Measurements from ENCODE around the gene CPXM2. TPM values are rescaled to one million over a fixed set of nuclear protein-coding genes. Genes with fewer than 3 reads are reported as not detected.
"Not testable (repeated sequence)": the region's sequence is repeated elsewhere in the genome, so short reads cannot be mapped to it uniquely, and the experiment has no call there.

CPXM2 gene
- polyA plus RNA-seq, 1 experiment = 14.4 TPM

GRCh38 chr10:123744224-123744536 lies 147.4 kb downstream of the CPXM2 start:
- no peaks in the 10 kb centered on the region for H3K27me3 ChIP-seq (ENCODE audit: control insufficient read depth, insufficient read depth, low read length)
- no peak for TF ChIP-seq CTCF (IDR thresholded peaks at IDR 0.05; ENCODE audit: insufficient read depth, low read depth, low read length)
- POLR2A ChIA-PET = no interaction called here

GRCh38 chr10:123743441-123744223 lies 148.0 kb downstream of the CPXM2 start:
- Histone ChIP-seq H3K36me3 (ENCODE audit: control insufficient read depth, insufficient read depth, low read length) (no peaks in the 10 kb centered on the region), H3K4me3 (ENCODE audit: low read depth, low read length) (no peak overlapping the region), H3K27me3 (ENCODE audit: control insufficient read depth, insufficient read depth, low read length) (no peaks in the 10 kb centered on the region)
- ChIA-PET POLR2A (no interaction called here), CTCF (interaction anchor here (1.0 kb wide), 2 partner anchors 25 to 251 kb away, joined by 3 read pairs; no protein-coding TSS in a partner anchor)
- TF ChIP-seq CTCF (IDR thresholded peaks at IDR 0.05; ENCODE audit: insufficient read depth, low read depth, low read length) = no peak
- DNase-seq (ENCODE audit: low read depth) = peak; percentile 19

More at GRCh38 chr10:123744224-123744536, 147.4 kb downstream of the CPXM2 start:
- Histone ChIP-seq H3K36me3 (ENCODE audit: control insufficient read depth, insufficient read depth, low read length) (no peaks in the 10 kb centered on the region), H3K4me3 (ENCODE audit: low read depth, low read length) (no peak overlapping the region)
- CTCF ChIA-PET = interaction anchor here (1.0 kb wide), 1 partner anchor 250 kb away, joined by 3 read pairs; no protein-coding TSS in a partner anchor
- no peak for DNase-seq (ENCODE audit: low read depth)

- ChIA-PET POLR2A (no interaction called here), CTCF (interaction anchor here (1.0 kb wide), 1 partner anchor 24 kb away, joined by 3 read pairs; no protein-coding TSS in a partner anchor)
- no peak overlapping the region for H3K4me3 ChIP-seq (ENCODE audit: low read depth, low read length)
- H3K27me3 ChIP-seq (ENCODE audit: control insufficient read depth, insufficient read depth, low read length) = no peaks in the 10 kb centered on the region
- DNase-seq (ENCODE audit: low read depth) = no peak
- no peak for TF ChIP-seq CTCF (IDR thresholded peaks at IDR 0.05; ENCODE audit: insufficient read depth, low read depth, low read length)
- H3K36me3 ChIP-seq (ENCODE audit: control insufficient read depth, insufficient read depth, low read length) = no peaks in the 10 kb centered on the region
These were observed 148.7 kb downstream of the CPXM2 start for GRCh38 chr10:123742751-123743440.

- ChIA-PET CTCF (interaction anchor here (1.0 kb wide), 2 partner anchors 173 to 225 kb away, joined by 3 to 4 read pairs; no protein-coding TSS in a partner anchor), POLR2A (no interaction called here)
- DNase-seq (ENCODE audit: low read depth) = no peak
- no peak for TF ChIP-seq CTCF (IDR thresholded peaks at IDR 0.05; ENCODE audit: insufficient read depth, low read depth, low read length)
- H3K36me3 ChIP-seq (ENCODE audit: control insufficient read depth, insufficient read depth, low read length) = no peaks in the 10 kb centered on the region
- H3K4me3 ChIP-seq (ENCODE audit: low read depth, low read length) = no peak overlapping the region
- no peaks in the 10 kb centered on the region for H3K27me3 ChIP-seq (ENCODE audit: control insufficient read depth, insufficient read depth, low read length)
These were observed 149.9 kb downstream of the CPXM2 start for GRCh38 chr10:123741711-123742110.

- DNase-seq (ENCODE audit: low read depth) = no peak
- Histone ChIP-seq H3K36me3 (ENCODE audit: control insufficient read depth, insufficient read depth, low read length) (no peaks in the 10 kb centered on the region), H3K4me3 (ENCODE audit: low read depth, low read length) (no peak overlapping the region), H3K27me3 (ENCODE audit: control insufficient read depth, insufficient read depth, low read length) (no peaks in the 10 kb centered on the region)
- TF ChIP-seq CTCF (IDR thresholded peaks at IDR 0.05; ENCODE audit: insufficient read depth, low read depth, low read length) = no peak
- ChIA-PET POLR2A (no interaction called here), CTCF (interaction anchor here (1.0 kb wide), 1 partner anchor 226 kb away, joined by 3 read pairs; no protein-coding TSS in a partner anchor)
These were observed 150.5 kb downstream of the CPXM2 start for GRCh38 chr10:123741146-123741545.

- POLR2A ChIA-PET; H3K4me3 ChIP-seq (ENCODE audit: low read depth, low read length); CTCF ChIA-PET; DNase-seq (ENCODE audit: low read depth); H3K27me3 ChIP-seq (ENCODE audit: control insufficient read depth, insufficient read depth, low read length); H3K36me3 ChIP-seq (ENCODE audit: control insufficient read depth, insufficient read depth, low read length): not testable (repeated sequence)
These were observed 154.7 kb downstream of the CPXM2 start for GRCh38 chr10:123736917-123737316.

Data from BJ (cell line).